Nephron progenitor cell (in vitro differentiated cells): ENCODE measurements around the gene ALOX5AP.

Experiments
- DNase-seq: peaks from one replicate; pipeline ENCODE4 v3.0.0; 2021
- H3K27ac Mint-ChIP-seq: 2 replicates; pipeline ENCODE4 v1.8.0; 2021; ENCODE audit warnings: mild to moderate bottlenecking, moderate library complexity, mixed read lengths
- H3K27me3 Mint-ChIP-seq: 2 replicates; pipeline ENCODE4 v1.8.0; 2021; ENCODE audit warnings: mild to moderate bottlenecking, low read depth, mixed read lengths; ENCODE audit not compliant: poor library complexity
- H3K36me3 Mint-ChIP-seq: 2 replicates; pipeline ENCODE4 v1.8.0; 2021; ENCODE audit warnings: low read depth, mixed read lengths
- H3K4me1 Mint-ChIP-seq: 2 replicates; pipeline ENCODE4 v1.8.0; 2021; ENCODE audit warnings: mixed read lengths
- H3K4me3 Mint-ChIP-seq: 2 replicates; pipeline ENCODE4 v1.8.0; 2021; ENCODE audit warnings: mild to moderate bottlenecking, moderate library complexity, mixed read lengths
- H3K9me3 Mint-ChIP-seq: 2 replicates; pipeline ENCODE4 v1.8.0; 2021; ENCODE audit warnings: mild to moderate bottlenecking, moderate library complexity, mixed read lengths
- TF ChIP-seq, protein P1 (sequence below): fragments of 200-600 bp; sonication (generic); IDR thresholded peaks from 2 replicates; pipeline ENCODE4 v1.5.0; 2021; ENCODE audit warnings: antibody characterized with exemption

Gene ALOX5AP

GRCh38 chr13:30729801-30730200 is 5.5 kb upstream of the ALOX5AP start:
- Mint-ChIP-seq H3K4me1 (peaks cover 22% of the 10 kb centered on the region), H3K9me3 (no peaks in the 10 kb centered on the region), H3K27me3 (peaks cover 8% of the 10 kb centered on the region), H3K4me3 (no peak overlapping the region), H3K36me3 (no peaks in the 10 kb centered on the region), H3K27ac (no peak overlapping the region)
- TF ChIP-seq, protein P1, sequence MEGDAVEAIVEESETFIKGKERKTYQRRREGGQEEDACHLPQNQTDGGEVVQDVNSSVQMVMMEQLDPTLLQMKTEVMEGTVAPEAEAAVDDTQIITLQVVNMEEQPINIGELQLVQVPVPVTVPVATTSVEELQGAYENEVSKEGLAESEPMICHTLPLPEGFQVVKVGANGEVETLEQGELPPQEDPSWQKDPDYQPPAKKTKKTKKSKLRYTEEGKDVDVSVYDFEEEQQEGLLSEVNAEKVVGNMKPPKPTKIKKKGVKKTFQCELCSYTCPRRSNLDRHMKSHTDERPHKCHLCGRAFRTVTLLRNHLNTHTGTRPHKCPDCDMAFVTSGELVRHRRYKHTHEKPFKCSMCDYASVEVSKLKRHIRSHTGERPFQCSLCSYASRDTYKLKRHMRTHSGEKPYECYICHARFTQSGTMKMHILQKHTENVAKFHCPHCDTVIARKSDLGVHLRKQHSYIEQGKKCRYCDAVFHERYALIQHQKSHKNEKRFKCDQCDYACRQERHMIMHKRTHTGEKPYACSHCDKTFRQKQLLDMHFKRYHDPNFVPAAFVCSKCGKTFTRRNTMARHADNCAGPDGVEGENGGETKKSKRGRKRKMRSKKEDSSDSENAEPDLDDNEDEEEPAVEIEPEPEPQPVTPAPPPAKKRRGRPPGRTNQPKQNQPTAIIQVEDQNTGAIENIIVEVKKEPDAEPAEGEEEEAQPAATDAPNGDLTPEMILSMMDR, result no peak
- DNase-seq, result no peak

DNA sequence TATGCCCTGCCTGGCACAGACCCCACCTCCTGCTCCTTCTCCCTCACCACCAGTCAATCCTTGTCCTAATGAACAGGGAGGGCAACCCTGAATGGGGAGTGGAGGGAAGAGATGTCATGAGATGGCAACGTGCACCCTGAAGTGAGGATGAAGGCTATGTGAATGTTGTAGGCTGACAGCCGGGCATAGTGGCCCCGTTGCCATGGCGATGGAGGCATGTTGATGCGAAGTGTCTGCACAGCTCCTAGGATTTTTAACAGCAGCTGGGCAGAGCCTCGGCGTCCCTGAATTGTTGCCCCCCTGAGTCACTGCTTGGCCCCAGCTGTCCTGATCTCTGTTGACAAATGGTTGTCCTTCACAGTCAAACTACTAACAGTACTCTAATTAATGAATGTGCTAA is 4.8 kb upstream of the ALOX5AP start:
- peak; percentile 64 for DNase-seq
- Mint-ChIP-seq H3K9me3 (no peaks in the 10 kb centered on the region), H3K4me1 (peaks cover 26% of the 10 kb centered on the region), H3K36me3 (no peaks in the 10 kb centered on the region), H3K27me3 (peaks cover 13% of the 10 kb centered on the region), H3K27ac (peak overlapping the region; percentile 36), H3K4me3 (no peak overlapping the region)
- TF ChIP-seq, protein P1, result no peak

DNA sequence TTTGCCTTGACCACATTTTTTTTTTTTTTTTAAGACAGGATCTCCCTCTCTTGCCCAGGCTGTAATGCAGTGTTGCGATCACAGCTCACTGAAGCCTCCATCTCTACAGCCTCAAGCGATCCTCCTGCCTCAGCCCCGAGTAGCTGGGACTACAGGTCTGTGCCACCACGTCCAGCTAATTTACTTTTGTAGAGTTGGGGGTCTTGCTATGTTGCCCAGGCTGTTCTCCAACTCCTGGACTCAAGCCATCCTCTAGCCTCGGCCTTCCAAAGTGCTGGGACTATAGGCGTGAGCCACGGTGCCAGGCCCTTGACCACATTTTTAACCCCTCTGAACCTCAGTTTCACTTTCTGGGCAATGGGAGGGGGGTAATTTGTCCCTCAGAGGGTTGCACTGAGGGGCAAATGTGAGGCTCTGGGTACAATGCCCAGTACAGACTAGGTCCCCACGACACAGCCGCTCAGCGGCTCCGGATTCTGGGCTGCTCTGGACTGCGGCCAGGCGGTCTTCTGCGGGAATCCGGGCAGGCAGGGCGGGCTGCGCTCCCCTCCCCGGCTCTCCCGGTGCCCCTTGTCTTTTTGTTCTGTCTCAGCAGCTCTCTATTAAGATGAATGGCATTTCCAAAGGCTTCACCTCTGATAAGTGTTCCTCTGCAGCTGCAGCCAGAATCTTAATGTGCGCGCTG is 3.8 kb upstream of the ALOX5AP start:
- Mint-ChIP-seq H3K4me1 (peaks cover 28% of the 10 kb centered on the region), H3K27me3 (peaks cover 16% of the 10 kb centered on the region), H3K36me3 (no peaks in the 10 kb centered on the region), H3K27ac (no peak overlapping the region), H3K9me3 (no peaks in the 10 kb centered on the region), H3K4me3 (no peak overlapping the region)
- TF ChIP-seq, protein P1, result no peak
- no peak for DNase-seq

- TF ChIP-seq, protein P1, result no peak
- peaks cover 19% of the 10 kb centered on the region for H3K27me3 Mint-ChIP-seq
- no peak overlapping the region for H3K27ac Mint-ChIP-seq
- H3K4me3 Mint-ChIP-seq, result no peak overlapping the region
- H3K36me3 Mint-ChIP-seq, result no peaks in the 10 kb centered on the region
- DNase-seq, result no peak
- peaks cover 33% of the 10 kb centered on the region for H3K4me1 Mint-ChIP-seq
- H3K9me3 Mint-ChIP-seq, result no peaks in the 10 kb centered on the region
These were observed 3.3 kb upstream of the ALOX5AP start for GRCh38 chr13:30732046-30732390.

GRCh38 chr13:30734439-30734838 is 904 bp upstream of the ALOX5AP start:
- DNase-seq, result no peak
- Mint-ChIP-seq H3K36me3 (no peaks in the 10 kb centered on the region), H3K27ac (no peak overlapping the region), H3K4me1 (peaks cover 48% of the 10 kb centered on the region), H3K27me3 (peaks cover 19% of the 10 kb centered on the region), H3K9me3 (no peaks in the 10 kb centered on the region), H3K4me3 (no peak overlapping the region)
- TF ChIP-seq, protein P1, result no peak

DNA sequence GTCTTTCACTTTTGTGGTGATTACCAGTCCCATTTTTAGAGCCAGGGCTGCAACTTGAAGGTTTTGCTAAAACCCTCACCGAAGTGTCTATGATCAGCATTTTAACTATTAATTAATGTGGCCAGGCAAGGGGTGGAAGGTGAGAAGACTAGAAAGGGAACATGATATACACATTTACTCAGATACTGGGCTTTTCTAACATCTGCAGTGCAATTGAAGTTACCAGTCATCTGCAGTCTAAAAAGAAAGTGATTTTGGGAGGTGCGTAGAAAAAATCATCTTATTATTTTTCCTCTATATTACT is 481 bp downstream of the ALOX5AP start:
- Mint-ChIP-seq H3K4me1 (peaks cover 47% of the 10 kb centered on the region), H3K27ac (no peak overlapping the region), H3K9me3 (no peaks in the 10 kb centered on the region), H3K4me3 (no peak overlapping the region), H3K27me3 (peaks cover 19% of the 10 kb centered on the region), H3K36me3 (no peaks in the 10 kb centered on the region)
- TF ChIP-seq, protein P1, result no peak
- no peak for DNase-seq
